CD4-positive, alpha-beta T cell treated with Interleukin-12 subunit alpha and Interleukin-12 subunit beta, for 1 hour (primary cell): Measurements from ENCODE around the gene SIX3.

Source experiments
- DNase-seq: peaks from one replicate; pipeline ENCODE4 v3.0.0-alpha.2; 2020

The SIX3 gene

GRCh38 chr2:44941551-44942234 lies at the start of gene SIX3:
Gene SIX3 (plus strand): TSS chr2:44941702. CDS start chr2:44942105, 403 bp downstream.
- peak; percentile 45 for DNase-seq

- DNase-seq, result no peak
These were observed 47.4 kb upstream of the SIX3 start for GRCh38 chr2:44894058-44894457.

- DNase-seq, result no peak
These were observed 46.4 kb upstream of the SIX3 start for GRCh38 chr2:44895061-44895460.

- DNase-seq, result no peak
These were observed 44.1 kb upstream of the SIX3 start for GRCh38 chr2:44897406-44897805.

DNA sequence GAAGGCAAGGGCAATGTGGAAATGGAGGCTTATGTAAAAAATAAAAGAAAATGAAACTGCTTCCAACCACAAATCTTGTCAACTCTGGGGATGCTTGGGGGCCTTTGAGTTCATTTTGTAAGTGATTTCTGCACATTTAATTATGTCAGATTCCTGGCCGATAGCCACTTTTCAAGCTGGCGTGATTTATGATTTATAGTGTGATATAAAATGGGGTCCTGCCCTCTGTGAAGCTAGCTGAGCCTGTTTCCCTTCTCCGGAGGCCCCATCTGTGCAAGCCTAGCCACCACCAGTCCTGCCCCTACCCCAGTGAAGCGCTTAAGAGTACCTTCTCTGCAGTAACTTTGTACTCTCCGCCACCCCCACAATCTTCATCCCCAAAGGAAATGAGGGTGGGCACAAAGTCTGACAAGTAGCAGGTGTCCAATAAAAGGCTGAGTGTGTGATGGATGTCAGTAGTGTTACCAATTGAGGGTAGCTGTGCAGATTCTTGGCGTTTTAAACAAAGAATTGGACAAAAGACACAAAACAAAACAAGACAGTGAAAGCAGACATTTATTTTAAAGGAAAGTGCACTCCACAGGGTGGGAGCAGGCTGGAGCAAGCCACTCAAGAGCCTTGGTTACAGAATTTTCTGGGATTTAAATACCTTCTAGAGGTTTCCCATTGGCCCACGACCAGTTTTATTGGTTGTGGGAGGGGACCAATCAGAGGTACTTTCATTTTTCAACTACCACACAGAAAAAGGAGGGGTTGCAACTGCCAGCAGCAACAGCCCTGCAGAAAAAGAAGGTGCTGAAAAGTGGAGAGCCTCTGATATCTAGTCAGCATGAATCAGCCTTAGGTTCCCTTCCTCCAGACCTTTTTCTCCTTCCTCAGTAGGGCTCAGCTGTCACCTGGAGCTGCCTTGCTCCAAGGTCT lies 39.0 kb upstream of the SIX3 start:
- DNase-seq, result no peak

GRCh38 chr2:44904578-44904977 lies 36.9 kb upstream of the SIX3 start:
- no peak for DNase-seq

DNA sequence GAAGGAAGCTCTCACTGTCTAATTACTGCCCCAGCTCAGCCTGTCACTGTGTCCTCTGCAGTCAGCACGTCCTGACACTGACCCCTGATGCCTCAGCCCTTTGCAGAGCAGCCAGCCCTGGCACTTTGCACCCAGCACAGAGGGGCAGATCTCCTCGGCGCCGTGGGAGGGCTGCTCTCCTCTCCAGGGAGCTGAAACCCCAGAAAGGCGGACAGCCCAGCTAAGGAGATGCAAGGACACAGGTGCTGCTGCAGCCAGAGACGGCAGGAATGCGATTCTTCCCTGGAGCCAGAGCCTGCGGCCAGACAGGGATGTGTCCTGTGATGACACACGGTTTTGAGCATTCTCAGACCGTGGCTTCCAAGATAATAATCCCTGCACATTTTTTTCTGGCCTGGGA lies 34.5 kb upstream of the SIX3 start:
- DNase-seq, result no peak

DNA sequence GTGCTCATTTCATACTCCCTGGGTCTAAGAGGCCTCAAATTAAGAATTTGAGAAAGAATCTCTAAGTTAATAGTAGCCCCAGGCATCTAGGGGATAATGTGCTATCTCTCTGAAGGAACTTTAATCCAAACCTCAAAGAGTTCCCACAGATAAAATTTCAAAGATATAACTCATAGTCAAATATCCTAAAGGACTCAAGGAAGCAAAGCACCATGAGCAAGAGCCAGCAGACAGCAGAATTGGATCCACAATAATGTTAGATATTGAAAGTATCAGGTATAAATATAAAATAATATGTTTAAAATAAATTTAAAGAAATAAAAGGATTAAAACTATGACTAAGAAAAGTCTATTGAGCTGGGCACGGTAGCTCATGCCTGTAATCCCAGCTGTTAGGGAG lies 31.7 kb upstream of the SIX3 start:
- no peak for DNase-seq

- DNase-seq, result no peak
These were observed 28.8 kb upstream of the SIX3 start for GRCh38 chr2:44912660-44913059.

DNA sequence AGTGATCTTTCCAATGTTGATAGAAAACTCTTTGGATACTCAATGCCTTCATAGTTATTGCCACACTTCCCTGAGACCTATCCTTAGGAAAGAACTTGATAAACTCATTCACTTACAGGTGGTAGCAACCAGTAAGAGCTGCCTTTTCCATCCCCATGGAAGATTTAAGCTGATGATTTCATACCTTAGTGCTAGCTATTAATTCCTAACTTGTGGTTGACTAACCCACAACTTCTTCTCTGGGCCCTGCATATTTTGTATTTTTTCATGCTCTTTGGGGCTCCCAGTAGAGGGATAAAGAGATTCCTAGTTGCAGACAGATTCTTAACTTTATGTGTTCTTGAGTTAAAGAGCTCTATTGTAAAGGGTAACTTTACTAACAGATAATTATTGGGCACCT lies 25.2 kb upstream of the SIX3 start:
- DNase-seq, result no peak

- DNase-seq, result no peak
These were observed 23.3 kb upstream of the SIX3 start for GRCh38 chr2:44918095-44918775.

GRCh38 chr2:44920751-44921150 lies 20.8 kb upstream of the SIX3 start:
- no peak for DNase-seq

DNA sequence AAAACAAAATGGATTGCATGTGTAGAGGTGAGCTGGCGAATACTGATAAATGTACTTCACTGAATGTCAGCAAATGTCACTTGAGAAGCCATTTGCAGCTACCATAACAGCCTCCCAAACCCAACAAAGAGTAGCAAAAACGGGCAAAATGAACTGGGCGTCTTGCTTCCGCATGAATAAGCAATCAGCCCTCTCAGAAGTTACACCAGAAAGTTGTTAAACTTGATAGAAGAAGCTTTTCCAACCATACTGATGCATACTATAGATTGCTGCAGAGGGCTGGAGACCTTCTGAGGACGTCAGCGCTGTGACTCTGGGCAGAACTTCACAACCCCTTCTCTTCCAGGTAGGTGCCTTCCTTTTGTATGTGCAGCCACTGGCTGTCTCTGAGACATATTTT lies 18.7 kb upstream of the SIX3 start:
- DNase-seq, result no peak

GRCh38 chr2:44925561-44926136 lies 15.9 kb upstream of the SIX3 start:
- no peak for DNase-seq

DNA sequence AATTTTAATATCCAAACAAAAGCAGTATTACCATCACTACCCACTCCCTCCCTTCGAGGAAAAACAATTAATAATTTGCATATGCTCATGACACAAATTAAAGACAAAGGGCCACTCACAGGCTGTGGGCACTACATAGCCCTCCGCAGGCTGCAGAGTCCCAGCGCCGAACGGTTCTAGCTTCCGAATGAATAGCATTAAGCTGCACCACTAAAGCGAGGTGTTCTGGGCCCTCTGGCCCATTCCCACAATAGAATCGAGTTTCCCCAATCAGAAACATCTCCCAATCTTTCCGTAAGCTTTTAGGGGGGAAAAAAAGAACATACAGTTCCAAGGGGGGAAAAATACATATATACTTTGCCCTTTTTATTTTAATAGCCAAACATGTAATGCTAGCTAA lies 14.5 kb upstream of the SIX3 start:
- no peak for DNase-seq

GRCh38 chr2:44927985-44928482 lies 13.5 kb upstream of the SIX3 start:
- no peak for DNase-seq

DNA sequence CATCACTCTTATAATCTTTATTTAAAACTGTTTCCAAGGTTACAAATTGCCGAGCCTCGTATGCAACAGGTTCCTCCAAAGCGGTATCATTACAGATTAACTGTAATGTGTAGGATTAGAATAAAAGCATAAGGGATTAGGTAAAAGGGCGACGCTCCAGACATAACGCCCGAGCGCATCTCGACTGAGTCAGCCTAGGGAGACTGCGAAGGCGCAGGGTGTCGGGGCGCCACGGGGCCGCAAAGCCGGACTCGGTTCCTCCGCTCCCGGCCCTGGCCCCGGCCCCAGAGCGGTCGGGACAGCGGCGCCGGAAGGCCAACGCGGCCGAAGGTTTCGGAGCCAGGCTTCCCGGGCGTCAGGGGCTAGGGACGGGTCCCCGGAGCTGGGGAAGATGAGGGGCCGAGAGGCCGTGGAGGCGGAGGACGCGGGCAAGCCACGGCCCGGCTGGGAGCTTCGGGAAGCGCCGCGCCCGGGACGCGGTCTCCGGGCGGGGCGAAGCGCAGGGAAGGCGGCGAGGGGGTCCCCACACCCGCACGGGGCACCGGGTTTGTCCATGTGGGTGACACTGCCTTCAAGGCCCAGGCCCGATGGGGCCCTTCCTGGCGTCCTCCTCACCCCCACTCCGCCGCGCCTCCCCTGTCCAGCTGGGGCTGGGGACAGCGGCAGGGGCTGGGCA lies 12.9 kb upstream of the SIX3 start:
- no peak for DNase-seq

- DNase-seq, result no peak
These were observed 12.3 kb upstream of the SIX3 start for GRCh38 chr2:44929159-44929734.

GRCh38 chr2:44929735-44930273 lies 11.7 kb upstream of the SIX3 start:
- no peak for DNase-seq

DNA sequence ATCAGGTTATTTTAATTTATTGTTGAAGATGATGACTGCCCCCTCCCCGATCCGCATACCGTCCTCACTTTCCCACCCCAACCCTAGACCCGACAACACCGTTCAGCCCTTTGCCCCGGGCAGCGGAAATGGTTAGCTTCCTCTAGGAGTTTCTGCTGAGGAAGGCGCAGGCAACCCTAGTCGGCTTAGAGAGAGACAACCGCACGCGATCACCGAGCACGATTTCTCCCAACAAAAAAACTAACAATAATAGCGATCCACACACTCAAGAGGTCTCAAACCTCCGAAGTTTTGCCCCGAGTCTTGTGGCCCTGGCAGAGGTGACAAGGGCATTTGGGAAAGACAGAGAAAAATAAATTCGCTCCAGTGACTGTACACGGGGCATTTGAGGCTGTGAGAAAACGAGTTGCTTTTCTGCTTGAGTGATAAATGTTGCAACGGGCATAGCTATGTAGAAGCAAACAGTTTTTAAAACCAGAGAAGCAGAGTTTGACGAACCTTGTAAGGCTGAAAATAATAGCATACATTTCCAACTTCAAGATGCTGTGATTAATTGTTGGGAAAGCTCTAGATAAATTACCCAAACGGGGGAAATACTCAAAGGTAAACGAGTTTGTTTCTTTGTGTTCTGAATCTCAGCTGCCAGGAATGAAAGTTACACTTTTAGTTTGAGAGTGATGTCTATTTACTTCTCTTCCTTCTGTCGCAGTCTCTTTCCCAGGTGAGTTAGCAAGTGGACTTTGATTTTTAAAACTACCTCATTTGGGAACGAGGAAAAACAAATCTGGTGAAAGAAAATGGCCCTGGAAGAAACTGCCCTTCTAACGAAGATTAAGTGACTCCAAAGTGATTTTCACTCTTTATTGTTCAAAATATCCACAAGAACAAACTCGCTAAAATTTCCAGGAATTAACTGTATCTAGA lies 11.0 kb upstream of the SIX3 start:
- DNase-seq, result no peak
